ENCODE measurements around the gene HOXC12. TPM values are rescaled to one million over a fixed set of nuclear protein-coding genes. Genes with fewer than 3 reads are reported as not detected.

The HOXC12 gene
- total RNA-seq, 1 experiment from 2014 or later: not detected

DNA sequence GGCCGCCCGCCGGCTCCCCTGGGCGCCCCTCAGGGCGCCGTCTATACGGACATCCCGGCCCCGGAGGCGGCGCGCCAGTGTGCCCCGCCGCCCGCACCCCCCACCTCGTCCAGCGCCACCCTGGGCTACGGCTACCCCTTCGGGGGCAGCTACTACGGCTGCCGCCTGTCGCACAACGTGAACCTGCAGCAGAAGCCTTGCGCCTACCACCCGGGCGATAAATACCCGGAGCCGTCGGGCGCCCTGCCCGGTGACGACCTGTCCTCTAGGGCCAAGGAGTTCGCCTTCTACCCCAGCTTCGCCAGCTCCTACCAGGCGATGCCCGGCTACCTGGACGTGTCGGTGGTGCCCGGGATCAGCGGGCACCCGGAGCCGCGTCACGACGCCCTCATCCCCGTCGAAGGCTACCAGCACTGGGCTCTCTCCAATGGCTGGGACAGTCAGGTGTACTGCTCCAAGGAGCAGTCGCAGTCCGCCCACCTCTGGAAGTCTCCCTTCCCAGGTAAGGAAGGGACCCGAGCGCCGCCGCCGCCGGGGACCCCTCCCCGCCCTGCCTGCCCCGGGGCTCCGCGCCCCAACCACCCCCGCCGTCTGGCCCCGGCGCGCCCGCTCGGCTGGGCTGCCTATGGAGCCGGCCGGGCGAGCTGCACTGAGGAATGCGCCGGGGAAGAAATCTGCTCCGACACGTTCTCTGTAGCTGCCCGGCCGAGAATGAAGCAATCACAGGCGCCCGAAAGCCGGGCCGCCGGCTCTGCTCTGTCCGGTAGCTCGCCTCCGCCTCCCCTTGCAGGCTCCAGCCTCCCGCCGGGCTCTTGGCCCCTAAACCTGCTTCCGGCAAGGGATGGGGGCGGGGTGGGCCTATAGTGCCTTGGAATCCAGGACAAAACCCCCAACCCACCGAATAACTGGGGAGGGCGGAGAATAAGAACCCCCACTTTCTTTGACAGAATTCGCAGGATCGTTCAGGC is 15.3 kb upstream of the HOXC12 start:
- in situ Hi-C loops (cut with HindIII; ENCODE audit: low sequenced_read_pairs): no loop called here
- no peak for DNase-seq (ENCODE audit: low spot score)

DNA sequence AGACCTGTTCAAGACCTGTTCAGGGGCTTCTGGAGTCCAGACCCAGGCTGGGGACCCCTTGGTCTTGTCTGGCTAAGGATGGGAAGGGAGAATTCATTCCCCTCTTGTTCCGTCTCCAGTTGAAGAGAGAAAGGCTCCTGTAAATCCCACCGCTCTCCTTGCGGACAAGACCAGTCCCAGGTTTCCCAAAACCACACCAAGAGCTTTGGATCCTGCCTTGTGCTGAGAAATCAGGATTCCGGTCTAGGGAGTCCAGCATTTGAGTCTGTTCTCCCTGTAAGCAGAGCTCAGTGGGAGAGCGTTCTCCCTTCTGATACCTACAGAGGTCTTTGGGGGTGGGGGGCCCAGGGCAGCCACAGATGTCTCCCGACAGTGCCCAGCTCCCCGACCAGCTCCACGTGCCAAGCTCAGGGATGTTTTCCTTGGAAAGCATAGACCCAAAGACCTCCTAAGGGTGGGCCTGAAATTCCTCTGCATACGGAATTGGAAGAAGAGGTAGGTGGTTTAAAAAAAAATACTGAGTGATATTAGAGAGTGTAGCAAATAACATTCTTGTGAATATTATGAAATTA is 14.2 kb upstream of the HOXC12 start:
- in situ Hi-C loops (cut with HindIII; ENCODE audit: low sequenced_read_pairs): no loop called here
- no peak for DNase-seq (ENCODE audit: low spot score)

DNA sequence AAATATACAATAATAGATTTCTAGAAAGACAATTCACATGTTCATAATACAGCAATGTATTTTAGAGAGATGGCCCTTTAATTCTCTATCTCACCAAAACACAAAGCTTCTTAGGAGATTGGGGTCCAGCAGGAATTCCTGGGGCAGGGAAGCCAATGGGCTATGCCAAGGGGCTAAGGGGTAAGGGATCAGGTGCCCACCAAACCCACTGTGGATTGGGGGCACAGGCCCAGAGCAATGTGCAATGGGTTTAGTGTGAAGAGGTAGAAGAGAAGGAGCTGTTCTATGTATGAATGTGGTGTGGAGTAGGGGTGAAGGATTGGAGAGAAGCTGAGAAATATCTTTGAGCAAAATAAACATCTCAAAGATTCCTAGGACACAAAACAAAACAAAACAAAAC is 13.5 kb upstream of the HOXC12 start:
- no peak for DNase-seq (ENCODE audit: low spot score)
- in situ Hi-C loops (cut with HindIII; ENCODE audit: low sequenced_read_pairs): no loop called here

DNA sequence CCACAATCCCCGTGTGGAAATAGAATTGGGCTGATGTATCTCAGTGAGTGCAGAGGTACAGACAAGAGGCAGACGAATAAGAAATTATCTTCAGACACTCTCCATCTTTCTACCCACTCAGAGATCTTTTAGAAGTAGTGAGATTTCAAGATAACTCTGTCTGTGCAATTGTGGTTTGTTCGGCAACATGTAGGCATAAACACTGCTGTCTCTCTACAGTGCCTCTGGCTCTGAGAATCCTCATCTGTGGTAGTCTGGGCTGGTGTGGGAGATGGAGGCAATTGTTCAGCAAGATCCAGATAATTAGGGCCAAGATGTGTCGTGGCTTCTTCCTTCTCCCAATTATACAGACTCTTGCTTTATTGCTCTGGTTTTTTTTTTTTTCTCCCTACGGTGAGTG is 13.0 kb upstream of the HOXC12 start:
- no peak for DNase-seq (ENCODE audit: low spot score)
- in situ Hi-C loops (cut with HindIII; ENCODE audit: low sequenced_read_pairs): no loop called here

DNA sequence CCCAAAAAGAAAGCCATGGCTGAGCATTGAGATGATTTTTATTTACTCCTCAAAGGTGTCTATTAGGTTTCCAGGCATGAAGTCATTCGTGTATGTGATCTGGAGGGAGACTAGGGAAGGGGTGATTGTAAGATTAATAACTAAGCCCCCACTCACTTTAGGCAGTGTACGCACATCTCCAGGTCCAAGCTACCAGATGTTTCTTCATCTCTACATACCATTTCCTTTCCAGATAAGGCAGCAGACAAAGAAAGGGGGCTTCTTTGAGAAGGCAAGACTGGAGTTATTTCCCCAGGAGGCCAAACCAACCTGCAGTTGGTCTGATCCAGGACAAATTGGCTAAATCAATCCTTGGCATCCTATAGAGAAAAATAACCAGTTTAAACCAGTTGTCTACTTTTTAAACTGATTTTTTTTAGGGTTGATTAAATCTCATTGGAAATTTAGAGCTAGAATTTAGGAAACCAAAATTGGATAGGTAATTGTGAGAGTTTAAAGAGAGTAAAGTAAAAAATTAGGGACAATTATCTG is 12.2 kb upstream of the HOXC12 start:
- DNase-seq (ENCODE audit: low spot score): no peak
- in situ Hi-C loops (cut with HindIII; ENCODE audit: low sequenced_read_pairs): no loop called here

DNA sequence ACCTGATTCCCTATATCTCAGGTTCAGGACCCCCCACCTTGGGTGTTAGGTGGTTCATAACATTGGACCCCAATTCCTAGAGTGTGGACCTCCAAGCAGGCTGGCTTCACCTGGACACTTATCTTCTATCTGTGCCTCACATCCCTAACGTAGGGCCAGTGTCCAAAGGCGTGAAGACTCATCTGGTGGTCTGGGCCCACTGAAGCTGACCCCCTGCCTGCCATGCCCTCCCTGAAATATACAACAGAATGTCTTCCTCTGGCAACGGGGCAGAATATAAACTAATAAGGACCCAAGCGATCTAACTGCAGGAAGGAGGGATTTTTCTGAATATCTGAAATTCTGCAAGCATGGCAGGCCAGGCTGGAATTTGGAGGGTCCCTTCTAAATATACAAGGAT is 10.5 kb upstream of the HOXC12 start:
- in situ Hi-C loops (cut with HindIII; ENCODE audit: low sequenced_read_pairs): no loop called here
- DNase-seq (ENCODE audit: low spot score): no peak

DNA sequence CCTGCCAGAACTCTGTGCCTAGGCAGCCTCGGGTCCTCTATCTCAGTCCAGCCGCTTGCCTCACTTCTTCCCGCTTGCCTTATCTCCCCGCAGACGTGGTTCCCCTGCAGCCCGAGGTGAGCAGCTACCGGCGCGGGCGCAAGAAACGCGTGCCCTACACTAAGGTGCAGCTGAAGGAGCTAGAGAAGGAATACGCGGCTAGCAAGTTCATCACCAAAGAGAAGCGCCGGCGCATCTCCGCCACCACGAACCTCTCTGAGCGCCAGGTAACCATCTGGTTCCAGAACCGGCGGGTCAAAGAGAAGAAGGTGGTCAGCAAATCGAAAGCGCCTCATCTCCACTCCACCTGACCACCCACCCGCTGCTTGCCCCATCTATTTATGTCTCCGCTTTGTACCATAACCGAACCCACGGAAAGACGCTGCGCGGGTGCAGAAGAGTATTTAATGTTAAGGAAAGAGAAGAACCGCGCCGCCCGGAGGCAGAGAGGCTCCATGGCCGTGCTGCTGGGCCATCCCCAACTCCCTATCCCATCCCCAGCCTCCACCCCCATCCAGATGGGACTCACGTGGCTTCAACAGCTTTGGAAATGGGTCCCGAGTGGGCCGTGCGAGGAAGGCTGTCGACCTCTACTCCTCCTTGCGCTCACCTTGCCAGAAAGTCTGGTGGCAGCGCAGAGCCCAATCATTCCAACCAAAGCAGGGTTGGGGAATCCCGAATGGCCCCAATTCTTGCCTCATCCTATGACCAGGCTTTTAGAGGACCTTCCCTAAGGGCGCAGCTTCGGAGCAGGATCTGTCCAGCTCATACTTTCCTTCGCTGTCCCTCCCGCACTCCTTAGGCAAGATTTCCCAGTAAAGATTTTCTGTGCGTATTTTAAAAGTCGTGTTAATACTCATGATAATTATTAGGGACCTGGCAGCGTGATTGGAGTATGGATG is 9.5 kb upstream of the HOXC12 start:
- DNase-seq (ENCODE audit: low spot score): no peak
- in situ Hi-C loops (cut with HindIII; ENCODE audit: low sequenced_read_pairs): no loop called here

DNA sequence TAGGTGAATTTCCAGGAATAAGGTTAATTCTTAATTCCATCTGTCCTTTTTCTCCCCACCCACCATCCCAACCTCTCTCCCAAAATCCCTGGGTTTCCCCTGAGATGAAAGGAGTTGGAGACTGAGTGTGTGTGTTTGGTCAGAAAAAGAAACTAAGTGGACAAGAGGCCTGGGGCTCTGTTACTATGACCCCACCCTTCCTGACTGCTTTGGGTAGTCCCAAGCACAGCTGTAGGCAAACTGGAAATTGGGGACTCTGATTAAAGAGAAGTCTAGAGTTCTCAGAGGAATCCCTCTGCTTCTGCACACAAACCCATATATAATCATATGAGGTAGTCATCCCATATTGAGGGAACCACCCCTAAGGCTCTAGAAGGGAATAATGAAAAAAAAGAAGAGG is 7.0 kb upstream of the HOXC12 start:
- no peak for DNase-seq (ENCODE audit: low spot score)
- in situ Hi-C loops (cut with HindIII; ENCODE audit: low sequenced_read_pairs): no loop called here

DNA sequence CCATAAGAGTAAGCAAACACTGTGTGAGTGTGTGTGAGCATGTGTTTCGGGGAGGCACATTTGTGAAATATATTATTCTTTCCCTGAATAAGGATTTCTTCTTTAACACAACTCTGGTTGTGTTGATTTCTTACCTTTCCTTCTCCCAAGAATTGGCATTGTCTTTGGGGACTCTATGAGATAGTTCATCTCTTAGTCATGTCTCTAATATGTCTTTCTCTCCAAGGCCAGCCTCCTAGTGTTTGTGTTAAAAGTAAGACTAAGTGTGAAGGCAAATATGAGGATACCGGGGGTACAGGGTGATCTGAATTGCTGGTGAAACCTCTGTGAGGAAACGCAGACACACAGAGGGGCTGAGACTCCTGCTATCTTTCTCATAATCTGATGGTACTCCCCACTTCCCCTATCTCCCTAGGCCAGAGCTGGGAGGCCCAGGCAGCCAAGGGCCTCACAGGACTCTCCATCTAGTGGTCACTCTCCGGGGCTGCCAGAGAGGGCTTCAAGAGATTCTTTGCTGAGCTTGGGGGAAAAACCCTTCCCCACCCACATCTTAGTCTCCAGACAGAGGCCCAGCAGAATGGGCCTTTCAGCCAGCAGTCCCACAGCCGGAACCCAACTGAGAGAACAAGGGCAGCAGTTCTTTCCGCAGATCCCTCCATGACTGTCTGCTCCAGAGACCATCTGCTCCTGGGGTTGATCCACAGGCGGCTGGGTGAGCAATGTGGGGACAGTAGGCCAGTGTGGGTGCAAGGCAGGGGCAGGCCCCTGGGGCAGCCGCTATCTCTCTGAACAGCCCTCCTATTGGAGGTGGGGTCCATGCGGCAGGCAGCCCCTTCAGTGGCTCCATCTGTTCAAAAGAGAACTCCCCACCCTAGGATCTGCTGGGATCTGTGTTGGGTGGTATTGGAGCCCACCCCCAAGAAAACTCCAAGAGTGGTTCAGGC is 5.8 kb upstream of the HOXC12 start:
- in situ Hi-C loops (cut with HindIII; ENCODE audit: low sequenced_read_pairs): no loop called here
- no peak for DNase-seq (ENCODE audit: low spot score)

DNA sequence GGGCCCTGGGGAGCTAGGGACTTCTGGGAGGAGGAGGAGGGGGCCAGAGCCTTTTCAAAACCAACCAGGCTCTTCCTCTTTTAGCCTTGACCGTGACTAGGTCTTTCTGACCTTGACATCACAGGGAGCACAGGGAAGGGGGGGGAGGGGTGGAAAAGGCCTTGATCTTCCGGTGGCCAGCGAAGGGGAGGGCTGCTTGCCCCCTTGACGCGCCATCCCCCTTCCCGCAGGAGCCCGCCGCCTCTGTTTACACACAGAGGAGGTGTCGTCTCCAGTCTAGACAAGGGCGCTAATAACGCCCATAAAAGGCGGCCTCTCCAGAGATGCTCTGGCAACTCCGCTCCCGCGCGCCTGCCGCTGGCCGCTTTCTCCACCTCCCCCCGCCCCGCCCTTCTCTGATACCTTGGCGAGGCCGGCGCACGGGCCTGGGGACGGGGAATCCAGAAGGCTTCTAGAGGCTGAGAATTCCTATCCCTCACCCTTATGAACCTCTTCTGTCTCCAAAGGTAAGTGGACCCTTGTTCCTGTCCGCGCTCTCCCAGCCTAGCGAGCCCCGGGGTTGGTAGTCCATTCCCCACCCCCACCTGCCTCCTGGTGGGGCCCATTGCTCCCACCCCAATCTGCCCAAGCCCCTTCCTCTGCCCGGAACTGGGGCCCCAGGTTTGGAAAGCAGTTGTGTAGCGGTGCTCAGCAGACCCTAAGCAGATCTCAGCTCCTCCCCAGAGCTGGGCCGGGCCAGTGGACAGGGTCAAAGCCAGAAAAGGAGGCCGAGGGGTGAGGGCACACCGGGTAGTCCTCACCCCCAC is 4.9 kb upstream of the HOXC12 start:
- in situ Hi-C loops (cut with HindIII; ENCODE audit: low sequenced_read_pairs): no loop called here
- DNase-seq (ENCODE audit: low spot score): no peak

DNA sequence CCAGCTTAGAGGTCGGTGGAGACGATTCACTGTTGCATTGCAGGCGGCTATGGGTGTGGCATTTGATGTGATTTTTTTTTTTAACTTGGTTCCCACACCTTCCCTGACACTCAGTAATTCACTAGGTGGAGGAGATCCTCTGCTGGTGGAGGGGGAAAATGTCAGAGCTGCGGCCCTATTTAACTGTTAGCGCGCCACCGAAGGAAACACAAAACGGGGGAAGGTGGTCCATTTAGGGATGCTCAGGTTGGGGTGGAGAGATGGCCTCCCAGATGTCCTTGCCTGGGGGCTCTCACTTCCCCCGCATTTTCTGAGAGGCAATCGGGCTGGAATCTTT is 4.3 kb upstream of the HOXC12 start:
- DNase-seq (ENCODE audit: low spot score): no peak
- in situ Hi-C loops (cut with HindIII; ENCODE audit: low sequenced_read_pairs): no loop called here

DNA sequence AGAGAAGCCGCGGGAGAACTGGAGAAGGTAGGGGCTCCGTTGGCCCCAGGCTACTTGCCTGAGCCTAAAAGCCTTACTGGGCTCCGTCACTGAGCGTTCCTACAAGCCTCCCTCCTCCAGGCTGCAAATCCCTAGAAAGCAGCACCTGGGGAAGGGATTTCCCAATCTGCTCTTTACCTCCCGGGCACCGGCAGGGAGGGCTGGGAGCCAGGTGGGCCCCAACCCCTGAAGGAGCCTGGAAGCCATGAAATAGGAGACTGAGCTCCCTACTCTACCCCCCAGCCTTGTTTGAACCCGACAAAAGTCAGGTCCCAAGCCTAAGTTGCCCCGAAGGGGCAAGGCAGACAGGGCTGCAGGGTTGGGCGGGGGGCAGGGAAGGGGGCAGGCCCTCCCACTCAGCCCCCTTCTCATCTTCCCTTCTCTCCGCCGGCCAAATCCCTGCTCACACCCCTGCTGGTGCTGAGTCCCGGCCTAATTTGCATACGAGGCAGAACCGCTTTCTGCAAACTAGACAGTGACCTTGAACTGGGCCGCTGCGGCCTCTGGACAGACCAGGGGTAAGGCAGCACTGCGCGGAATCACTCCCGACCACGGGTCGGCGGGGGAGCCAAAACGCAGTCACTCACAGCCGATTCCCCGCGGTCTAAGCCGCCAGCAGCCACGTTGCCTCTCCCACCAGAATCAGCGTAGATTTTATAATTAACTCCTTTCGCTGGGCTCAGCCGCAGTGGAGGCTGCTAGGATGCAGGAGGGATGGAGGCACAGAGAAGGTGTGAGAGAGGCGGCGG is 3.7 kb upstream of the HOXC12 start:
- in situ Hi-C loops (cut with HindIII; ENCODE audit: low sequenced_read_pairs): no loop called here
- DNase-seq (ENCODE audit: low spot score): no peak

DNA sequence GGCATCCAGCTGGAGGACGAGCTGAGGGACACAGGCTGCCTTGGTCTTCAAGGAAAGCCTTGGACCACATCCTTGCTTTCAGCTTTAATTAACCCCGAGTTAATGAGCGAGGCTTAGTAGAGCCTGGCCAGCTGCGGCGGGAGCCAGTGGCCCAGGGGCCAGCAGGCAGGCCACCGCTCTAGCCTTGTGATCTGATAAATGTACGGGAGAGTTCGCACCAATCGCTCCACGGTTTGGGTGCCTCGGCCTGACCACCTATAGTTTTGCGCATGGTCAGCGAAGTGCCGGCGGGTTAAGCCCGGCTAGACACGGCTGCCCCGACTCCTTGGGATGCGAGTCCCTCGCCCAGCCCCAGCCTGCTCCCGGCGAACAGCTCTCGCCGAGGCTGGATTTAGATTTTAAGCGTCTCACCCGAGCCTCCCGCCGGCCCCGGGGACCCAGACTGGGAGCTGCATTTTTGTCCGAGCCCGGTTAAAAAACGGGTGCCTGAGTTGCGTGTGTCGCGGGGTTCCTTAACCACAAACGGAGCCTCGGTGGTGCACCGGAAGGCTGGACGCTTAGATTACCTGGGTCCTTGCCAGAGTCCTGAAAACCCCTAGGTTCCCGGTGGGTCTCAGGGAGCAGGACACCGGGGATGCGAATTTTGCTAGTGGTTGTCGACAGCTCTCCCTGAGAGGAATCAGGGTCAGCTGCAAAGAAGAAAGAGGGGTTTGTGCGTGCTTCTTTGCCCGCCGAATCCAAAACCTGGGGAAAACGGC is 2.9 kb upstream of the HOXC12 start:
- in situ Hi-C loops (cut with HindIII; ENCODE audit: low sequenced_read_pairs): no loop called here
- DNase-seq (ENCODE audit: low spot score): no peak

DNA sequence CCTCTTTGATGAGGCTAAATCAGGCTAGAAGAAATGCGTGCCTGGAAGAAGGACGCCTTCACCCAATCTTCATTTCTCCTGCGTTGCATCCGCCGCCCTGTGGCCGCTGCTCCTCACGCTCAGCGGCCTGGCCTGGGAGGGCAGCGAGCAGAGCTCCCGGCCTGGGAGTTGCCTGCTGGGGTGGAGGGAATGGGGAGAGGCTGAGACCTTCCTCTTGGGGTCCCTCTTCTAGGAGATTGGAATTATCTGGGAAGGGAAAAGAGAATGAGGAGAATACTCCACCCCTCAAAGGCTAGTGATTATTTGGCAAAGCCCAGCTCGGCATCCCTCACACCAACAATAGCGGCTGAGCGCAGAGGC is 2.4 kb upstream of the HOXC12 start:
- DNase-seq (ENCODE audit: low spot score): no peak
- in situ Hi-C loops (cut with HindIII; ENCODE audit: low sequenced_read_pairs): no loop called here

DNA sequence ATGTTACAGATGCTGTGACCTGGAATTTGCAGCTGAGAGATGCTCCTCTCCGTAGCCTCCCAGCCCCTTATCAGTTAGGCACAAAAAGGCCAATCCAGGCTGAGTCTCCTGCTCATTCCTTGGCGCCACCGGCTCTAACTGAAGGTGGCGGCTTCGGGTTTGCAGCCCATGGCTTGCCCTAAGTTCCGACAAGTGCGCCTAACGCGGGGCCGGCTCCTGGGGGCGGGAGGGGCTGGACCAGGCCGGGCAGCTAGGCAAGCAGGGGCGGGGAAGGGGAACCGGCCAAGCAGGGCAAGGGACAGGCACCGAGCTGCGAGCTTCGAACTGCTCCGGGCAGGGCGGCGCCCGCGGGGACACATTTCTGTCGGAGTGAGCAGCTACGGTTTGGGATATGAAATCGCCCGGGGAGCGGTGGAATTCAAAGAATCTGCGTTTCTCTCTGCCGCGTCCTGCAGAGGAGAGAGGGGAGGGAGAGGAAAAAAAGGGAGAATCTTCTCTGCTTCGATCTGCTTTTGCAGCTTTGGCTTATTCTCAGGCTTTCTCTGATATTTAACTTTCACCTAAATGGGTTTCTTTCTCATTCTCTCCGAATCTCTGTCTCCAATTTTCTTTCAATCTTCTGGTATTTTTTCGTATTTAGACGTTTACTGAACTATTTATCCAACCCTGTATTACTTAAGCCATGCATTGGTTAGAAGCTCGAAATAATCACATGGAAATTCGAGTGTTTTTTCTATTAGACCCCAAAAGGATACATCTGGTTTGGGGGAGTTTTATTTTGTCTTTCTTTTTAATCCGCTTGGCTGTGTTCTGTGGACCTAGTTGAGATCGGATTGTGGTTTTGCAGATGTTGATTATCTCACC is 1.6 kb upstream of the HOXC12 start:
- no peak for DNase-seq (ENCODE audit: low spot score)
- in situ Hi-C loops (cut with HindIII; ENCODE audit: low sequenced_read_pairs): no loop called here

Measured in G401 (cell line).